GM21528 (cell line): ENCODE measurements around the gene CGREF1.
"Not testable (repeated sequence)": the region's sequence is repeated elsewhere in the genome, so short reads cannot be mapped to it uniquely, and the experiment has no call there.

Source experiments
- ATAC-seq: cut with Tn5 transposase; IDR thresholded peaks from one replicate; pipeline ENCODE4 v1.9.1; 2021; ENCODE audit warnings: mild to moderate bottlenecking, moderate library complexity; ENCODE audit not compliant: unreplicated experiment, low FRiP score

CGREF1 gene

GRCh38 chr2:27115519-27115918 lies 3.4 kb downstream of the CGREF1 start:
- ATAC-seq: no peak

DNA sequence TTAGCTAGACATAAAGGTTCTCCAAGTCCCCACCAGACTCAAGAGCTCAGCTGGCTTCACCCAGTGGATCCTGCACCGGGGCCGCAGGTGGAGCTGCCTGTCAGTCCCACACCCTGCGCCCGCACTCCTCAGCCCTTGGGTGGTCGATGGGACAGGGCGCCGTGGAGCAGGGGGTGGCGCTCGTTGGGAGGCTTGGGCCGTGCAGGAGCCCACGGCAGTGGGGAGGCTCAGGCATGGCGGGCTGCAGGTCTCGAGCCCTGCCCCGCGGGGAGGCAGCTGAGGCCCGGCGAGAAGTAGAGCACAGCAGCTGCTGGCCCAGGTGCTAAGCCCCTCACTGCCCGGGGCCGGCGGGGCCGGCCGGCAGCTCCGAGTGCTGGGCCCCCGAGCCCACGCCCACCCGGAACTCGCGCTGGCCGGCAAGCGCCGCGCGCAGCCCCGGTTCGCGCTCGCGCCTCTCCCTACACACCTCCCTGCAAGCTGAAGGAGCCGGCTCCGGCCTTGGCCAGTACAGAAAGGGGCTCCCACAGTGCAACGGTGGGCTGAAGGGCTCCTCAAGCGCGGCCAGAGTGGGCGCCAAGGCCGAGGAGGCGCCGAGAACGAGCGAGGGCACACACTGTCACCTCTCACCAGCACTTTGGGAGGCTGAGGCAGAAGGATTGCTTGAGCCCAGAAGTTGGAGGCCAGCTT lies 7.4 kb downstream of the CGREF1 start:
- ATAC-seq: not testable (repeated sequence)

DNA sequence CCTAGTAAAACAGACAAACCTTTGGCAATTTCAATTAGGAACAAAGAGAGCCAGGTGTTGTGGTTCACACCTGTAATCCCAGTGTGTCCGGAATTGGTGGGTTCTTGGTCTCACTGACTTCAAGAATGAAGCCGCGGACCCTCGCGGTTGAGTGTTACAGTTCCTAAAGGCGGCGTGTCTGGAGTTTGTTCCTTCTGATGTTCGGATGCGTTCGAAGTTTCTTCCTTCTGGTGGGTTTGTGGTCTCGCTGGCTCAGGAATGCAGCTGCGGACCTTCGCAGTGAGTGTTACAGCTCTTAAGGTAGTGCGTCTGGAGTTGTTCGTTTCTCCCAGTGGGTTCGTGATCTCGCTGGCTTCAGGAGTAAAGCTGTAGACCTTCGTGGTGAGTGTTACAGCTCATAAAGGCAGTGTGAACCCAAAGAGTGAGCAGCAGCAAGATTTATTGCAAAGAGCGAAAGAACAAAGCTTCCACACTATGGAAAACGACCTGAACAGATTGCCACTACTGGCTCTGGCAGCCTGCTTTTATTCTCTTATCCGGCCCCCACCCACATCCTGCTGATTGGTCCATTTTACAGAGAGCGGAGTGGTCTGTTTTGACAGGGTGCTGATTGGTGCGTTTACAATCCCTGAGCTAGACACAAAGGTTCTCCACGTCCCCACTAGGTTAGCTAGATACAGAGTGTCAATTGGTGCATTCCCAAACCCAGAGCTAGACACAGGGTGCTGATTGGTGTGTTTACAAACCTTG lies 8.2 kb downstream of the CGREF1 start:
- ATAC-seq: not testable (repeated sequence)

GRCh38 chr2:27109083-27109482 lies 9.8 kb downstream of the CGREF1 start:
- no peak for ATAC-seq

DNA sequence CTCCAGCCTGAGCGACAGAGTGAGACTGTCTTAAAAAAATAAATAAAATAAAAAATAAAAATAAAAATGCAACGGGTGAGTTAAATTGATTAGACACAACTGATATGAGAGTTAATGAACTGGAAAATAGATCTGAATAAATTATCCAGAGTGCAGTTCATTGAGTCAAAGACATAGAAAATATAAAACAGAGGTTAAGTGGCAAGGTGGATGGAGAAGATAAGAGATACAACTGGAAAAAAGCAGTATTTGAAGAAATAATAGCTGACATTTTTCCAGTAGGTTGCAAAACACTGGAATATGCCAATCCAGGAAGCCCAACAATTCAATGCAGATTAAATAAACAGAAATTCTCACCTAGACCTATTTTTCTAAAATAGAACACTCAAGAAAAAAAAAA lies 10.7 kb downstream of the CGREF1 start:
- ATAC-seq: no peak

GRCh38 chr2:27105981-27106380 lies 12.9 kb downstream of the CGREF1 start:
- no peak for ATAC-seq

DNA sequence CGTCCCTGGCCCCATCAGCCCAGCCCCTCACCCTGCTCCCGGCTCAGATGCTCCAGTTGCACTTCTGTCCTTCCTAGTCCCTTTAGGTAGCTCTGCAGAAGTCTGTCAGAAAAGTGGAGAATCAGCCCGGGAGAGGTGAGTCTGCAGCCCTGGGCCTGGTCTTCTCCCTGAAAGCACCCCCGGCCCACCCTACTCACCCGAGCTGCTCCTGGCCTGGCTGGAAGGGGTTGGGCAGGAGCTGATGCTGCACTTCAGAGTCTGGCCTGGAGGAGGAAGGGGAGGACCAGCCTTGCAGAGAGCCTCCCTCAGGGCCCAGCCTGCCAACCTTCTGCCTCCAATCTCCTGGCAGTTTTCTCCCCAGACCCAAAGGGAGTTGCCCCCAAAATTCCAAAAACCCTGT lies 16.6 kb downstream of the CGREF1 start:
- ATAC-seq: no peak

DNA sequence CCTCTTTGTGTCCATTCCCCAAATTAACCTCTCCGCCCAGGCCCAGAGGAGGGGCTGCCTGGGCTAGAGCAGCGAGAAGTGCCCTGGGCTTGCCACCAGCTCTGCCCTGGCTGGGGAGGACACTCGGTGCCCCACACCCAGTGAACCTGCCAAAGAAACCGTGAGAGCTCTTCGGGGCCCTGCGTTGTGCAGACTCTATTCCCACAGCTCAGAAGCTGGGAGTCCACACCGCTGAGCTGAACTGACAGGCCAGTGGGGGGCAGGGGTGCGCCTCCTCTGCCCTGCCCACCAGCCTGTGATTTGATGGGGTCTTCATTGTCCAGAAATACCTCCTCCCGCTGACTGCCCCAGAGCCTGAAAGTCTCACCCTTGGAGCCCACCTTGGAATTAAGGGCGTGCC lies 18.9 kb downstream of the CGREF1 start:
- no peak for ATAC-seq

DNA sequence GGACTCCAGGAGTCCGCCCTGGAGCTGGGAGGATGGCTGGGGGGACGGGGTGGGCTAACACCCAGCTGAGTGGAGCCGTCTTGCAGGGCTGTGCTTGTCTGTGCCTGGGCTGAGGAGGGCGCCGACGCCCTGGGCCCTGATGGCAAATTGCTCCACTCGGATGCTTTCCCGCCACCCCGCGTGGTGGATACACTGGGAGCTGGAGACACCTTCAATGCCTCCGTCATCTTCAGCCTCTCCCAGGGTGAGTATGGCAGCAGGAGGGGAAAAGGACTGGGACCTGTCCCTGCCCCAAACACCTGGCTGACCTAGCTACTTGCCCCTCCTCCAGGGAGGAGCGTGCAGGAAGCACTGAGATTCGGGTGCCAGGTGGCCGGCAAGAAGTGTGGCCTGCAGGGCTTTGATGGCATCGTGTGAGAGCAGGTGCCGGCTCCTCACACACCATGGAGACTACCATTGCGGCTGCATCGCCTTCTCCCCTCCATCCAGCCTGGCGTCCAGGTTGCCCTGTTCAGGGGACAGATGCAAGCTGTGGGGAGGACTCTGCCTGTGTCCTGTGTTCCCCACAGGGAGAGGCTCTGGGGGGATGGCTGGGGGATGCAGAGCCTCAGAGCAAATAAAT lies 19.5 kb downstream of the CGREF1 start:
- no peak for ATAC-seq

GRCh38 chr2:27097341-27097740 lies 21.6 kb downstream of the CGREF1 start:
- ATAC-seq: no peak

- no peak for ATAC-seq
These were observed 22.1 kb downstream of the CGREF1 start for GRCh38 chr2:27096748-27097297.

- no peak for ATAC-seq
These were observed 22.9 kb downstream of the CGREF1 start for GRCh38 chr2:27095745-27096651.

DNA sequence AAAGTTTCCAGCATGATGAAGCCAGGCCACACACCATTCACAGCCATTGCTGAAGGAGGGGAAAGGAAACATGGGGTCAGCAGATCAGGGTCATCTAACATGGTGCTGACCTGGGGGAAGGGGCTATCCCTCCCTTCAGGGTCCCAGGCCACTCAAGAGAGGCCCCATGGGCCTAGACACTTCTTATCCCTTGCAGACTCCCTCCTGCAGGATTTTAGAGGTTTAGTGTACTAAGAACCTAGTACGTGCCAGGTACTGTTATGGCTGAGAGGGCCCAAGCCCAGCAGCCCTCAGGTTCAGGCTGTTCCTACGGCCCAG lies 23.5 kb downstream of the CGREF1 start:
- ATAC-seq: no peak

- no peak for ATAC-seq
These were observed 24.5 kb downstream of the CGREF1 start for GRCh38 chr2:27094353-27094984.

DNA sequence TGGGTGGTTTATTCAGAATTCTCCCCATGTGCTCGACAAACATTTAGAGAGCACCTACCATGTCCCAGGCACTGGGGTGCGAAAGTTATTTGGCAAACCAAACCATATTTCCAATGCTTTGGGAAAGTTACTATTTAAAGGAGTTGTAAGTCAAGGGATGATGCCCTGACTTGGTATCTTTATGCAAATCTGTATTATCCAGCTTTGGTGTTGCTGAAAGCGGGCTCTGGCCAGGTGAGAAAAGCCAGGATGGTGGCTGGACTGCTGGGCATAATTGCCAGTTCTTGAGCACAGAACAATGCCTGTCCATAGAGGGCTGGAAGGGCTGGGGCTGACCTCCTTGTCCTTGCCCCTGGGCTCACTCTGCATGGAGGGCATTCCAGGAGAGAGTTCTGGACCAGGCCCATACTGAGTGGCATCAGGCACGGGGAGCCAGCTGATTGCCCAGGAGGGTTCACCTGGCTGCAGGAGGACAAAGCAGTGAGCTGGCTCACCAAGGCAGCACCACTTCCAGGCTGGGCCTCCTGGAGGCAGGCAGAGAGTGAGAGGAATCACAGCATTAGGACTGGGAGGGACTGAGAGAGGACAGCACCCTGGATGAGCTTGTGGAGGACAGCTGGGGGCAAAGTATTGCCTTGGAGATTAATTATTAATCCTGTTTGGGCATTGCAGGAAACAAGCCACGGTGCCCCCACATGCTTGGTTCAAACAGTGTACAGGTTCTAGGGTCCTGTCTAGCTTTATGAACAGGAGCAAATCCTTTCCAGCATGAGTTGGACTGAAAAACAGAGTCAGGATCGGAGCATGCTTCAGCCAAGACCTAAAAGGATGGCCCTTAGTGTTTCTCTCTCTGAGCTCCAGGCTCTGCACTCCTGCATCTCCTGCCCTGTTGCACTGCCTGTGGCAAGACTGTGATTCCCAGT lies 25.2 kb downstream of the CGREF1 start:
- no peak for ATAC-seq

DNA sequence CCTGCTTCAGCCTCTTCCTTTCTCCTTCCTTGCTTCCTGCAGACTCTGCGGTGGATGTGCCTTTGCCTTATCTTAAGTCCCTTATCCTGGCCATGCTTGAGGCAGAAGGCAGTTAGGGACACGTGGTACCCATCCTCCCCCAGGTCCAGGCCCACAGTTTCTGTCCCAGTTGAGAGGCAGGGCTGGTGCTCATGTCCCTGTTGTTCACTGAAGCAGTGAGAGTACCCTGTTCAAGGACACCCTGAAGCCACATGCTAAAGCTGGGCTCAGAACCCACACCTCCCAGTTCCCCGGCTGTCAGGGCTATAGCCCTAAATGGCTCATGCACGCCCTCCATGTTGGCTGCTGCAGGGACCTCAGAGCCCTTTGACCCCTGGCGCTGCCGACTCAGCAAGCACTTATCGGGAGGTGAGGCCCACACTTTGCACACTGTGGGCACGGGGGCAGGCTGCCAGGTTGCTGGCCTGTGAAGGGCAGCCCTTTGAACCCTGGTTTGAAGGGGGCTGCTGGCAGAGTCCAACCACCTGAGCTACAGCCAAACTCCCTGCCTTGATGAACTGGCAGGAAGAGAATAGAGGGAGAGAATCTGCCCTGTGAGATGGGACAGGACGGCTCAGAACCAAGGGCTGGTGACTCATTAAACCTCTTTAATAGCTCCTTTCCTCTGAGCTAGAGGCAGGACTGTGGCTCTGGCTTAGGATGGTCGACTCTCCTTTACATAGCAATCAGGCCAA lies 26.1 kb downstream of the CGREF1 start:
- no peak for ATAC-seq

DNA sequence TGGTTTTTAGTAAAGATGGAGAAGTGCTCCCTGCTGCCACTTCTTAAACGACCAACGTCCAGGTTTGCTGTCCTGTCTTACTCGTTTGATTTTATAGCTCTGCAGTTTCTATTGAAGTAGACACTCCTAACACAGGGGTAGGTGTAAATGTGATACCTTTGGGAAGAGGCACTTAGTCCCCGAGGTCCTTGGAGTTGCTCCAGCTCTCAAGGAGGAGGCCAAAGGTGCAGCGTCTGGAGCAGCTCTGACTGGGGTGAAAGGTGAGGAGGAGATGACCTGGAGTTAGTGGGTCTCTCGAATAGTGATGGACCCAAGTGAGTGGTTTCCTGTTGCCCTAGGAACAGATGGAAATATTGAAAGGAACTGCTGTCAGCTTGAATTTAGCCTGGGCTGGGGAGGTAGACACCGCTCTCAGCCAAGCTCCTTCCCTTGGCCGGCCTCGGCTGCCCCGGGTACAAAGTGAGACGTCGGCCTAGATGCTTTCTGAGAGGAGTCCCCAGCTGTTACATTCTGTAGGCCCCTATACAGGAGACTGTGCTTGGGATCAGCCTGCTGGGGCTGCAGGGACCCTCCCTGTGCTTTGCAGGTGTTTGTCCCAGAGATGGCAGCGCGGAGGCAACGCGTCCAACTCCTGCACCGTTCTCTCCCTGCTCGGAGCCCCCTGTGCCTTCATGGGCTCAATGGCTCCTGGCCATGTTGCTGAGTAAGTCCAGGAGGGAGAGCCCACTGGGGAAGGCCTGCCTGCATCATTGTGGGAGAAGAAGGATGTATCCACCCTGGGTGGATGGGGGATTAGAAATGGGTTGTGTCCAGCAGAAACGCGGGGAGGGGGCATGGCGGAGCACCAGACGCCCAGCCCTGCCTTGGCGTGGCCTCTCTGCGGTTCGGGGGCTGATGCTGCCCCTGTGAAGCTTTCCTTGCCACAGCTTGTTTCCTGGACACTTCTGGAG lies 26.9 kb downstream of the CGREF1 start:
- ATAC-seq: no peak
